Gastroesophageal sphincter (tissue), 3 donors: ENCODE results near the gene MAP3K21.

ENCODE experiments used
- EP300 ChIP-seq: sonication (generic); formaldehyde crosslinking; IDR thresholded peaks from one replicate; pipeline ENCODE4 v1.6.1; 2017; ENCODE audit warnings: antibody characterized with exemption, mild to moderate bottlenecking
- POLR2A ChIP-seq, 2 donors: fragments of 450-650 bp; IDR thresholded peaks; one replicate each; pipeline ENCODE4 v1.6.1; 2017; ENCODE audit warnings: antibody characterized with exemption in 2 of 2, mild to moderate bottlenecking in 2 of 2, moderate library complexity in 1 of 2
- POLR2AphosphoS5 ChIP-seq: sonication (generic); formaldehyde crosslinking; IDR thresholded peaks from one replicate; pipeline ENCODE4 v1.6.1; 2017; ENCODE audit warnings: antibody characterized with exemption
- TF ChIP-seq, protein P1 (sequence below), 4 experiments: fragments of 200-600 bp in 2 of 4; fragments of 450-650 bp in 2 of 4; sonication (generic) in 1 of 4; IDR thresholded peaks; one replicate each; pipeline ENCODE4 v1.5.1; 2017 to 2019; ENCODE audit warnings: antibody characterized with exemption in 4 of 4, mild to moderate bottlenecking in 2 of 4, moderate library complexity in 2 of 4

DNA sequence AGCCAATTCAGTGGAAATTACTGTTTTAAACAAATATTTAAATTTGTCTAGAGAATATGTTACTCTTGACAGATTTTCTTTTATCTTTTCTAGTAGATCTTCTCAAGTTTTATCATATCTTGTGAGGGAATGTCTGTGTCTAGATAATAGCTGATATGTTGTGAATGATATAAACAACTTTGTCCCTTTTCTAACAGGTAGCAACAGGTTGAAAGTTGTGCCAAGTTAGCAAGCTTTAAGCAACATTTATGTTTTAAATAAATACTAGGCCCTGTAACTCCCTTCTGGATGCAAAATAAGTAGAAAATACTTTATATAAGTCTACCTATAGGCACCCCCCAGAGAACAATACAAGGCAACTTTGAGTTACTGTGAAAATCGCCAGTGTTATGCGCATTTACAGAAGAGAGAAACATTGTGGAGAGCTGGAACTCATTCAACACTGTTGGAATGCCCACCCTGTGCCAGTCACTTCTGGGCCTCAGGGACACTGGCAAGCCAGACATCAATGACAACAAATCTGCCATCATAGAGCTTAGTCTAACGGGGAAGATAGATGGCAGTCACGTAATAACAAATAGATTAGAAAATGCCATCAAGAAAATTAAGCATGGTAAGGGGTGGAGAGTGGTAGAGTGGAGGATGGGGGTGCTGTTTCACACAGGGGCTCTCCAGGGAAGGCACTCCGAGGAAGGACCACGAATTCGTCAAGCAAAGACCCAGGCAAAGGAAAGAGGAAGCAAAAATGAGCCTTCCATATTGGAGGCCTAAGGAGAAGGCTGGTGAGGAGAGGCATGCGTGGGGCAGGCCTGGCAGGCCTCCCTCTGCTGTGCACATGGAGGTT is 4.4 kb downstream of the MAP3K21 start:
- TF ChIP-seq, protein P1, sequence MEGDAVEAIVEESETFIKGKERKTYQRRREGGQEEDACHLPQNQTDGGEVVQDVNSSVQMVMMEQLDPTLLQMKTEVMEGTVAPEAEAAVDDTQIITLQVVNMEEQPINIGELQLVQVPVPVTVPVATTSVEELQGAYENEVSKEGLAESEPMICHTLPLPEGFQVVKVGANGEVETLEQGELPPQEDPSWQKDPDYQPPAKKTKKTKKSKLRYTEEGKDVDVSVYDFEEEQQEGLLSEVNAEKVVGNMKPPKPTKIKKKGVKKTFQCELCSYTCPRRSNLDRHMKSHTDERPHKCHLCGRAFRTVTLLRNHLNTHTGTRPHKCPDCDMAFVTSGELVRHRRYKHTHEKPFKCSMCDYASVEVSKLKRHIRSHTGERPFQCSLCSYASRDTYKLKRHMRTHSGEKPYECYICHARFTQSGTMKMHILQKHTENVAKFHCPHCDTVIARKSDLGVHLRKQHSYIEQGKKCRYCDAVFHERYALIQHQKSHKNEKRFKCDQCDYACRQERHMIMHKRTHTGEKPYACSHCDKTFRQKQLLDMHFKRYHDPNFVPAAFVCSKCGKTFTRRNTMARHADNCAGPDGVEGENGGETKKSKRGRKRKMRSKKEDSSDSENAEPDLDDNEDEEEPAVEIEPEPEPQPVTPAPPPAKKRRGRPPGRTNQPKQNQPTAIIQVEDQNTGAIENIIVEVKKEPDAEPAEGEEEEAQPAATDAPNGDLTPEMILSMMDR (IDR thresholded peaks at IDR 0.05) = no peak
- TF ChIP-seq POLR2A (IDR thresholded peaks at IDR 0.05) = no peak
- no peak for TF ChIP-seq EP300
- TF ChIP-seq POLR2AphosphoS5 = no peak
